HG03342 (cell line): ENCODE data around the gene RBM20.
"Not testable (repeated sequence)": the region's sequence is repeated elsewhere in the genome, so short reads cannot be mapped to it uniquely, and the experiment has no call there.

Source experiments
- ATAC-seq: cut with Tn5 transposase; IDR thresholded peaks from one replicate; pipeline ENCODE4 v1.9.1; 2021; ENCODE audit warnings: mild to moderate bottlenecking, moderate library complexity; ENCODE audit not compliant: unreplicated experiment

RBM20 gene

GRCh38 chr10:110727785-110728184 lies 83.6 kb downstream of the RBM20 start:
- ATAC-seq = not testable (repeated sequence)

- ATAC-seq = no peak
Measured at GRCh38 chr10:110730345-110731050, 86.4 kb downstream of the RBM20 start.

GRCh38 chr10:110733218-110733952 lies 89.2 kb downstream of the RBM20 start:
- ATAC-seq = no peak

- no peak for ATAC-seq
Measured at GRCh38 chr10:110735620-110736027, 91.5 kb downstream of the RBM20 start.

GRCh38 chr10:110737886-110738634 lies 93.9 kb downstream of the RBM20 start:
- ATAC-seq = no peak

- no peak for ATAC-seq
Measured at GRCh38 chr10:110739811-110740271, 95.7 kb downstream of the RBM20 start.

- ATAC-seq = no peak
Measured at GRCh38 chr10:110742801-110743200, 98.7 kb downstream of the RBM20 start.

GRCh38 chr10:110744782-110745181 lies 100.6 kb downstream of the RBM20 start:
- no peak for ATAC-seq

- peak; percentile 56 for ATAC-seq
Measured at GRCh38 chr10:110746254-110746826, 102.2 kb downstream of the RBM20 start.

- no peak for ATAC-seq
Measured at GRCh38 chr10:110746969-110747608, 103.0 kb downstream of the RBM20 start.

GRCh38 chr10:110747609-110748464 lies 103.7 kb downstream of the RBM20 start:
- no peak for ATAC-seq

GRCh38 chr10:110748970-110749369 lies 104.8 kb downstream of the RBM20 start:
- no peak for ATAC-seq

GRCh38 chr10:110750931-110751330 lies 106.8 kb downstream of the RBM20 start:
- ATAC-seq = no peak

- ATAC-seq = no peak
Measured at GRCh38 chr10:110751850-110752249, 107.7 kb downstream of the RBM20 start.

- no peak for ATAC-seq
Measured at GRCh38 chr10:110753462-110753861, 109.3 kb downstream of the RBM20 start.

GRCh38 chr10:110754375-110755105 lies 110.4 kb downstream of the RBM20 start:
- no peak for ATAC-seq

GRCh38 chr10:110755781-110756180 lies 111.6 kb downstream of the RBM20 start:
- ATAC-seq = no peak

- no peak for ATAC-seq
Measured at GRCh38 chr10:110756876-110757275, 112.7 kb downstream of the RBM20 start.

GRCh38 chr10:110757586-110757985 lies 113.5 kb downstream of the RBM20 start:
- ATAC-seq = no peak
